Activated CD4-positive, CD25-positive, alpha-beta regulatory T cell (primary cell): ENCODE results near the gene FAM13A.
"Not testable (repeated sequence)": the region's sequence is repeated elsewhere in the genome, so short reads cannot be mapped to it uniquely, and the experiment has no call there.

Experiments
- DNase-seq, 4 experiments: peaks; one replicate each; lab custom pipeline; 2025; lab: John Stamatoyannopoulos, UW

FAM13A gene

GRCh38 chr4:89056953-89057398, at the start of gene FAM13A:
Gene FAM13A (minus strand): TSS chr4:89057185. CDS start chr4:89056964, 221 bp downstream.
- DNase-seq: no peak

- DNase-seq: no peak
Observed at GRCh38 chr4:89105726-89106125, 48.7 kb upstream of the FAM13A start.

GRCh38 chr4:89101256-89102161, 44.5 kb upstream of the FAM13A start:
- DNase-seq: no peak

- no peak for DNase-seq
Observed at GRCh38 chr4:89100853-89101252, 43.9 kb upstream of the FAM13A start.

DNA sequence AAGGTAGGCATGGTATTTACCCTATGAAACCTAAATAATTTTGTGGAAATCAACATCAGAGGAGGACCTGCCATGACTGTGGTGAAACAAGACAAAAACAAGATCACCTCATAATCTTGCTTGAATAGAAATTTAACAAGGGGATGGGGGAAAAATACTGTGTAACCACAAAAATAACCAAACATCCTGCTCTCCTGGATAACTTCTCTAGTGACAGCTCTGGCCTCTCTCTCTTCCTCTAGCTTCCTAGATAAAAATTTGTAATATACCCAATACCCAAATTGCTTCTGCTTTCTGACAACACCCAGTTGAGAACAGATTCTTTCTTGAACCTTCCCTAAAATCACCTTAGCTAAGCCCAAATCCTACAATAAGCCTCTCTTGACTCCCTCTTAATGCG, 42.5 kb upstream of the FAM13A start:
- DNase-seq: no peak

GRCh38 chr4:89099034-89099433, 42.0 kb upstream of the FAM13A start:
- DNase-seq: no peak

DNA sequence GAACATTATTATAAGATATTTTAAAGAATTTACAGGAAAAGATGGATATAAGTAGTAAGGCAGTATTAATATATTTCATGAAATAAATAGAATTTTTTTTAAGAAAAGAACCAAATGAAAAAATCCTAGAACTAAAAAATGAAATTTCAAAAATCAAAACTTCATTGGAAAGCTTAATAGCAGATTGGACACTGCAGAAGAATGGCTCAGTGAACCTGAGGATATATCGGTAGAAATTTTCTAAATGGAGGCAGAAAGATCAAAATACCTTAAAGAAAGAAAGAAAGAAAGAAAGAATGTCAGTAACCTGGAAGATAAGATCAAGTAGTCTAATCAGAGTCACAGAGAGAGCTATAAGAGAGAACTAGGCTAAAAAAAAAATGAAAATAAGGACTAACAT, 21.3 kb upstream of the FAM13A start:
- no peak for DNase-seq

- DNase-seq: no peak
Observed at GRCh38 chr4:89077761-89078160, 20.8 kb upstream of the FAM13A start.

GRCh38 chr4:89072921-89073320, 15.9 kb upstream of the FAM13A start:
- no peak for DNase-seq

DNA sequence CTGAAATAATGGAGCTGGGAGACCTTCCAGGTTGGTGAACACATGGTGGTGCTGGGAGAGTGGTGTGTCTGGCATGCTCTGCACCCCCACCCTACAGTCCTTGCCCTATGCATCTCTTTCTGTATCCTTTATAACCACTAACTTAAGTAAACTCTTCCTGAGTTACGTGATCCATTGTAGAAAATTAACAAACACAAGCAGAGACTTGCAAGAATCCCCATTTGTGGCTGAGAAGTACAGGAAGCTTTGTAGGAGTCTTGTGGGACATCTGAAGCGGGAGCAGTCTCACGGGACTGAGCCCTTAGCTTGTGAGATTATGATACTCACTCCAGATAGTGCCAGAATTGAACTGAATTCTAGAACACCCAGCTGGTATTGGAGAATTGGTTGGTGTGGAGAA, 14.3 kb upstream of the FAM13A start:
- no peak for DNase-seq

- DNase-seq: no peak
Observed at GRCh38 chr4:89070041-89070440, 13.1 kb upstream of the FAM13A start.

GRCh38 chr4:89069481-89069880, 12.5 kb upstream of the FAM13A start:
- no peak for DNase-seq

GRCh38 chr4:89067417-89067816, 10.4 kb upstream of the FAM13A start:
- DNase-seq: no peak

- DNase-seq: no peak
Observed at GRCh38 chr4:89064848-89065247, 7.9 kb upstream of the FAM13A start.

GRCh38 chr4:89057844-89058243, 859 bp upstream of the FAM13A start:
- not testable (repeated sequence) for DNase-seq

- DNase-seq: no peak
Observed at GRCh38 chr4:89056292-89056952, 563 bp downstream of the FAM13A start.

DNA sequence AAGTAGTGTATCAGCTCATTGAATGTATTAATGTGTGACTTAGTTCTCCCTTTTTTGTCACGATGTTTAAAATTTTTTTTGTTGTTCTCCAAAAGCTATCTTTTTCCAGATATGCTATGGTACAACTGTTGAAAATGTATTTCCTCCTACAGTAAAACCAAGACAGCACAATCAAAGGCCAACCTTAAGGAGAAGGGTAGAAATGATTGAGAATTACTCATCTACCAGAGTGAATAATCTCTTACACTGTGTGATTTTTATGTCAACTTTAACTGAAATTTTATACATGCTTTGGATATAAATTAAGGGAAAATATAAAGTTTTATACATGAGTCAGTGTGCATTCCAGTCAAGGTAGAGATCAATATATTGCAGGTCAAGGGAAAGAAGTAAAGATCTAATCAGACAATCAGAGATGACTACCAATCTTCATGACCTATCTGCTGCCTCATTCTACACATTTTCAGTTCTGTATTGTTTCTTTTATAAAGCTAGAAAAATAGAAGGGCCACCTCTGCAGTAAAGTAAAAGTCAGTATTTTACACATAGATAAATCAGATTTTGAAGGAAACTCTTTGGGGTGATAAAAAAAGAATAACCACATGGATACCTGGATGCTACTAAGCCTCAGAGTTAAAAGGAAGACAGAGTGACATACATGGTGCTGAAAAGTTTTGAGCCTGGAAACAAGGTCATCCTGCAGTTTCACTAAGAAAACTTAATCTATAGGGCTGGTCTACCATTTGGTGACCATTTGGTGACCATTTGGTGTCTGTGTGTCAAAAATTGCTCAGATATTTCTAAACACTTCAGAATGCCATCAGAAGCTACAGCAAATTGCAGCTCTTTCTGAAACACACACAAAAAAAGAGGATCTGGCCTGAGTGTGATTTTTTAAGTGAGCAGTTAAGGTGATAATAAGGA, 1.6 kb downstream of the FAM13A start:
- no peak for DNase-seq

GRCh38 chr4:89054627-89055026, 2.4 kb downstream of the FAM13A start:
- no peak for DNase-seq

GRCh38 chr4:89049853-89050252, 7.1 kb downstream of the FAM13A start:
- DNase-seq: no peak

GRCh38 chr4:89048906-89049601, 7.9 kb downstream of the FAM13A start:
- DNase-seq: no peak

GRCh38 chr4:89044147-89044900, 12.7 kb downstream of the FAM13A start:
- DNase-seq: no peak
